ENCODE data around the gene SUSD6. TPM values are rescaled to one million over a fixed set of nuclear protein-coding genes. Genes with fewer than 3 reads are reported as not detected.
A peak's percentile ranks its signal among the peaks of the same experiment; 100 is the strongest.

The SUSD6 gene
- total and polyA plus RNA-seq, 9 of the 15 experiments (the other 6 are each of a cell fraction or from before 2014, with no cell fraction given) = 2.9 to 20.7 (median 5.6) TPM

GRCh38 chr14:69652942-69653684, 41.7 kb downstream of the SUSD6 start (continued):
- no peak for TF ChIP-seq REST (IDR thresholded peaks at IDR 0.05; ENCODE audit: borderline replicate concordance)
- TF ChIP-seq REST (CRISPR knock-in tag; IDR thresholded peaks at IDR 0.05; ENCODE audit: low read depth) = no peak
- TF ChIP-seq ZNF143 (CRISPR knock-in tag; IDR thresholded peaks at IDR 0.05) = no peak
- no peak for TF ChIP-seq IFI16 (CRISPR knock-in tag; IDR thresholded peaks at IDR 0.05)
- no peak for TF ChIP-seq HSF4 (CRISPR knock-in tag; IDR thresholded peaks at IDR 0.05; ENCODE audit: borderline replicate concordance)
- no peak for TF ChIP-seq ZBTB34 (CRISPR knock-in tag; IDR thresholded peaks at IDR 0.05)
- no peak for TF ChIP-seq MITF (IDR thresholded peaks at IDR 0.05)
- TF ChIP-seq ZFP91 (CRISPR knock-in tag; IDR thresholded peaks at IDR 0.05) = no peak
- TF ChIP-seq PHB2 (IDR thresholded peaks at IDR 0.05; ENCODE audit: low read depth) = no peak
- TF ChIP-seq ESRRA (IDR thresholded peaks at IDR 0.05; ENCODE audit: borderline replicate concordance, low read depth) = peak; percentile 98
- TF ChIP-seq ETV6 (IDR thresholded peaks at IDR 0.05; ENCODE audit: borderline replicate concordance in 1 of 2, low read depth in 2 of 2, low read length in 1 of 2) = peak; percentile 69 to 71; a peak in 3 of 4 replicates
- TF ChIP-seq ETV6 (CRISPR knock-in tag; IDR thresholded peaks at IDR 0.05; ENCODE audit: borderline replicate concordance) = no peak
- no peak for TF ChIP-seq MLLT1 (IDR thresholded peaks at IDR 0.05)
